ENCODE data around the gene C16orf86.

DNA sequence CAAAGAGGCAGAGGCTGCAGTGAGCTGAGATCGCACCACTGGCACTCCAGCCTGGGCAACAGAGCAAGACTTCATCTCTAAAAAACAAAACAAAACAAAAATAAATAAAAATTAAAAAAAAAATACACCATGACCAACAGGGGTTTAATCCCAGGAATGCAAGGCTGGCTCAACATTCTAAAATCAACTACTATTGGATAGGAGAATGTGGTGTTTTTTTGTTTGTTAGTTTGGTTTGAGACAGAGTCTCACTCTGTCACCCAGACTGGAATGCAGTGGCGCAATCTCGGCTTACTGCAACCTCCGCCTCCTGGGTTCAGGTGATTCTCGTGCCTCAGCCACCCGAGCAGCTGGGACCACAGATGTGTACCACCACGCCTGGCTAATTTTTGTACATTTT is 32.7 kb downstream of the C16orf86 start:
- no peak for TF ChIP-seq TP53 (CRISPR knock-in tag; IDR thresholded peaks at IDR 0.05)
- no peak for TF ChIP-seq CREB1 (CRISPR knock-in tag; IDR thresholded peaks at IDR 0.05)
- no peak for TF ChIP-seq GTF2I (CRISPR knock-in tag; conservative IDR thresholded peaks at IDR 0.05)
- TF ChIP-seq, protein P1, sequence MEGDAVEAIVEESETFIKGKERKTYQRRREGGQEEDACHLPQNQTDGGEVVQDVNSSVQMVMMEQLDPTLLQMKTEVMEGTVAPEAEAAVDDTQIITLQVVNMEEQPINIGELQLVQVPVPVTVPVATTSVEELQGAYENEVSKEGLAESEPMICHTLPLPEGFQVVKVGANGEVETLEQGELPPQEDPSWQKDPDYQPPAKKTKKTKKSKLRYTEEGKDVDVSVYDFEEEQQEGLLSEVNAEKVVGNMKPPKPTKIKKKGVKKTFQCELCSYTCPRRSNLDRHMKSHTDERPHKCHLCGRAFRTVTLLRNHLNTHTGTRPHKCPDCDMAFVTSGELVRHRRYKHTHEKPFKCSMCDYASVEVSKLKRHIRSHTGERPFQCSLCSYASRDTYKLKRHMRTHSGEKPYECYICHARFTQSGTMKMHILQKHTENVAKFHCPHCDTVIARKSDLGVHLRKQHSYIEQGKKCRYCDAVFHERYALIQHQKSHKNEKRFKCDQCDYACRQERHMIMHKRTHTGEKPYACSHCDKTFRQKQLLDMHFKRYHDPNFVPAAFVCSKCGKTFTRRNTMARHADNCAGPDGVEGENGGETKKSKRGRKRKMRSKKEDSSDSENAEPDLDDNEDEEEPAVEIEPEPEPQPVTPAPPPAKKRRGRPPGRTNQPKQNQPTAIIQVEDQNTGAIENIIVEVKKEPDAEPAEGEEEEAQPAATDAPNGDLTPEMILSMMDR (IDR thresholded peaks at IDR 0.05): no peak
- TF ChIP-seq, protein P2, sequence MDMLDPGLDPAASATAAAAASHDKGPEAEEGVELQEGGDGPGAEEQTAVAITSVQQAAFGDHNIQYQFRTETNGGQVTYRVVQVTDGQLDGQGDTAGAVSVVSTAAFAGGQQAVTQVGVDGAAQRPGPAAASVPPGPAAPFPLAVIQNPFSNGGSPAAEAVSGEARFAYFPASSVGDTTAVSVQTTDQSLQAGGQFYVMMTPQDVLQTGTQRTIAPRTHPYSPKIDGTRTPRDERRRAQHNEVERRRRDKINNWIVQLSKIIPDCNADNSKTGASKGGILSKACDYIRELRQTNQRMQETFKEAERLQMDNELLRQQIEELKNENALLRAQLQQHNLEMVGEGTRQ (CRISPR knock-in tag; IDR thresholded peaks at IDR 0.05): no peak

Measured in WTC11 (cell line).